GDM1 (cell line): Measurements from ENCODE around the gene DHRS9.
"Not testable (repeated sequence)": the region's sequence is repeated elsewhere in the genome, so short reads cannot be mapped to it uniquely, and the experiment has no call there.

Experiments used
- DNase-seq: peaks from one replicate; lab custom pipeline; 2025; lab: John Stamatoyannopoulos, UW

DHRS9 gene

DNA sequence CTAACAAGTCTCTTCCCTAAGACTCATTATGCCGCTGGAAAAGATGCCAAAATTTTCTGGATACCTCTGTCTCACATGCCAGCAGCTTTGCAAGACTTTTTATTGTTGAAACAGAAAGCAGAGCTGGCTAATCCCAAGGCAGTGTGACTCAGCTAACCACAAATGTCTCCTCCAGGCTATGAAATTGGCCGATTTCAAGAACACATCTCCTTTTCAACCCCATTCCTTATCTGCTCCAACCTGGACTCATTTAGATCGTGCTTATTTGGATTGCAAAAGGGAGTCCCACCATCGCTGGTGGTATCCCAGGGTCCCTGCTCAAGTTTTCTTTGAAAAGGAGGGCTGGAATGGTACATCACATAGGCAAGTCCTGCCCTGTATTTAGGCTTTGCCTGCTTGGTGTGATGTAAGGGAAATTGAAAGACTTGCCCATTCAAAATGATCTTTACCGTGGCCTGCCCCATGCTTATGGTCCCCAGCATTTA is 26.3 kb downstream of the DHRS9 start:
- DNase-seq: peak; percentile 34

GRCh38 chr2:169104848-169105247 is 35.5 kb downstream of the DHRS9 start:
- DNase-seq: no peak

- no peak for DNase-seq
These were observed 36.1 kb downstream of the DHRS9 start for GRCh38 chr2:169105476-169105875.

DNA sequence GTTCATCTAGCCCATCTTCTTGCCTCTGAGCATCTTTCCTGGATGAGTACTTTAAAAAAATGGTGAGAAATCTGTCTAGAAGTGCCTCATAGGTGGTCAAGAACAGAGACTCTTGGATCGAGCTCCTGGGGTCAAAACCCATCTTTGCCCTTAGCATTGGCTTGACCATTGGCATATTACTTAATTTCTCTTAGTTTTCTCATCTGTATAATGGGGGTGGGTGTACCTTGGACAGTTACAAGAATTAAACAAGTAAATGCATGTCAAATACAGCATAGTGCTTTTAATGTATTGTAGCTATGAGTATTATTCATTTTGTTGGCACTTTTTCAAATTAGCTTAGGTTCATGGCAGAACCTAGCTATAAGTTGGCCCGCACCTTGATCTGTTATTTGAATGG is 36.8 kb downstream of the DHRS9 start:
- DNase-seq: no peak

DNA sequence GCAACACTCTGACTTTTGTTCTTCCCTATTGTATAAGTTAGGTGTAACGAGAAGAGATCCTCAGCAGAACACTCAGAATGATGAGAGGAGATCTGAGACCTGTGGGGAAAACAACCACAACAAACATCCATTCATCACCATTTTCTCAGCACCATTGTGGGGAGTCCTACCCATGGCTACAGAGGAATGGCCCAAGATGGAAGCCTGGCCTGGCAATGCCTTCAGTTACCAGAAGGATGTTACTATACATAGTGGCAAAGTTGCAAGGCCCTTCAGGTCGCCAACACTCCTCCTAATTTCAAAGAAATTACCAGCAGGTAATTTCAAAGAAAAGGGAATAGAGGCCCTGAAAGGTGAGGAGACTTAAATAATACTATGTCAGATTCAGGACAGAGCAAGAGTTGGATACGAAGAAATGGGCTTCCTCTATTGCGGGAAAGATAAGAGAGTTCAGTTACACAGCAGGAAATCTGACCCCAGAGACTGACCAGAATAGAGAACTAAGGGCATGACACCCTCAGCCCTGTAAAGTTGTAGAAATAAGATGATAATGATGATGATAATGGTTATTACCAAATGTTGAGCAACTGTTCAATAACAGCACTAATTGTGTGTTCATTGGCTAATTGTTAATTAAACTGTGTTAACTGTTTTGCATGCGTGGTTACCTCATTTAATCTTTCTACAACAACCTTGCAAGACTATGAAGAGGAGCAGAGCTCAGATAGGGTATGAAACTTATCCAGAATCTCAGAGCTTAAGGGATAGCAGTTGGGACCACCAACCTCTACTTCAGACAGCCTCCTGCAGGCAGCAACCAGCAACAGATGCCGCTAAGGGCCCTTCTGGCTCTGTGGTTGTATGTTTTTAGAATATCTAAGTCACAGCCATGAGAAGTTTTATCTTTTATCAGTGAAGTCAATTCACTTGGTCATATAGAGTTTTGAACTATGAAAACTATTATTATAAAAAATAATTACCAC is 37.5 kb downstream of the DHRS9 start:
- peak; percentile 55 for DNase-seq

DNA sequence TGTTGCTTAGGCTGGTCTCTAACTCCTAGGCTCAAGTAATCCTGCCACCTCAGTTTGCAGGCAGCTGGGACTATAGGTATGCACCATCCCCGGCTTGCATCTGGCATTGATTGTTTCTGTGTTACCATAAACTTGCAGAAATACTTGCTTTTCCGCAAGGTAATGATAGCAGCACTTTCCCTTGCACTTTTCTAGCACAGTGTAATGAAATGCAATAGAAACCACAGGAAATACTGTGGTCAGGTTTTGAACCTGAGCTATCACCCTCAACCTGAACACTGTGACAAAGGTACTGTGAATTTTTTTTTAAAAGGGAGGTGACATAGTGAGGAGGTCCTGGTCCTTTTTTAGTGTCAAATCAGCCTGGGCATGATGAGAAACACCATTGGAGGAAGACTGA is 38.3 kb downstream of the DHRS9 start:
- DNase-seq: no peak

DNA sequence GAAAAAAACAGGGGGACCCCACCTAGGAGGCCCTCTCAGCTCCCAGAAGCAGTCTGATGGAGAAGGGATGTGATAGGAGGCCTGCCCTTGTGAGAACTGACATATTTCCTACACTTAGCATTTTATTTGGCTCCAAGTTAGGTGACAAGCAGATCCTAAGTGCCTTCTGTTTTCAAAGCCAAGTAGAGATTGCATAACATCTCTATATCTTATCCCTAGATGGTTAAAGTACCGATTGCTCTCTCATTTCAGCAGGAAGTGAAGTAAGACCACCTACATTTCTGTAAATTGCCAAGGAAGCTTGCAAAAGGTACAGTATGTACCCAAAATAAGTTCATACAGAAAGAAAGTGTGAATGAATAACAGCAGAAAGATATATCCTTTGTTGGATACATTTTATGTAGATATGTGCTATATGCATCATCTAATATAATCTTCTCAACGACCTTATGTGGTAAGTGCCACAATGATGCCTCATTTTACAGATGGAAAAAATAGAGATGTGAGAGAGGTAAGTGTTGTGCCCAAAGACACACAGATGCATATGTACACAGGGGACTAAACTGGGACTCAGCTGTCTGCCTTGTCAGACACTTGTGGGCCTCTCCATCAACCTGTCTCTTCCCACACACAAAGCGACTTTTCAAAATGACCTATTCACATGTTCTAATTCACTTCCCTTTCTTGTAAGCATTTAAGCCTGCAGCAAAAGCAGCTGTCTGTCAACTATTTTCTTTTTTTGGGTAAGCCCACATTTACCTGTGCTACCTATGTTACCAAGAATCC is 38.9 kb downstream of the DHRS9 start:
- no peak for DNase-seq

GRCh38 chr2:169109502-169110409 is 40.4 kb downstream of the DHRS9 start:
- peak; percentile 51 for DNase-seq

DNA sequence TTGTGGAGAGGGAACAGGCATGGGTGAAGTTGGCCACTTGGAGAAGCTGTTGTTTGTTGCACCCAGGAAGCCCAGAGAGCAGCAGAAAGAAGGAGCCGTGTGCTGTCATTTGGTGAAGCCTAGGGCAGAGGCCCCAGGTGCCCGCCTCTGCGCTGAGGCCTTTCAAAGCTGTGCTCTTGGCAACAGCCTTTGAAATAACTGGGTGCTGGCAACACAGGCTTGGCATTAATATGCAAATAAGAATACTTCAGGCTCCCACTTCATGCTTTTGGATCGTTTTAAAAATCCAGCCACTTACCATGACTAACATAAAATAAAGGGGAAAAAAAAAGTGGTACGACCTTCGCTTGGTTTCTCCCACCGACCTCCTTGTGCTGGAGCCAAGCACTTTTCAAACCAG is 41.1 kb downstream of the DHRS9 start:
- no peak for DNase-seq

- DNase-seq: peak; percentile 52
These were observed 41.6 kb downstream of the DHRS9 start for GRCh38 chr2:169110916-169111315.

GRCh38 chr2:169112841-169113240 is 43.5 kb downstream of the DHRS9 start:
- no peak for DNase-seq

GRCh38 chr2:169114056-169114455 is 44.7 kb downstream of the DHRS9 start:
- DNase-seq: no peak

DNA sequence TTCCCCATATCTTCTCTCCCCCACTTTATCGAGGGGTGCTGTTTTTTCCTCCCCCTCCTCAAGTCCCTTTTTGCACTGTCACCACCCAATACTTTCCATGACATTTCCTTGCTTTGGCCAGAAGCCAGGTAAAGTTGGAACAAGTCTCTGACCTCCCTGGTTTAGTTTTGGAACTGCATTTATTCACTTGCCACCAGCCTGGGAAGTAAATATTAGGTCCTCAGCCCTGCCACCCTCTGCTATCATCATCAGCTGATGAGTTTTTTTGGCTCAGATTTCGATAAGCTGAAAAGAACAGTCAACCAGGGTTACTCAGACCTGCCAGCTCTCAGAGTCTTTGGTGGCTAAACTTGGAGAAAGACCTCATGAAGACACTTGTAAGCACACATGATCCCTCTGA is 47.0 kb downstream of the DHRS9 start:
- DNase-seq: no peak

GRCh38 chr2:169116993-169117392 is 47.6 kb downstream of the DHRS9 start:
- DNase-seq: no peak

GRCh38 chr2:169118060-169118459 is 48.7 kb downstream of the DHRS9 start:
- no peak for DNase-seq

GRCh38 chr2:169119123-169119760 is 49.9 kb downstream of the DHRS9 start:
- DNase-seq: no peak

GRCh38 chr2:169119851-169120250 is 50.5 kb downstream of the DHRS9 start:
- no peak for DNase-seq

DNA sequence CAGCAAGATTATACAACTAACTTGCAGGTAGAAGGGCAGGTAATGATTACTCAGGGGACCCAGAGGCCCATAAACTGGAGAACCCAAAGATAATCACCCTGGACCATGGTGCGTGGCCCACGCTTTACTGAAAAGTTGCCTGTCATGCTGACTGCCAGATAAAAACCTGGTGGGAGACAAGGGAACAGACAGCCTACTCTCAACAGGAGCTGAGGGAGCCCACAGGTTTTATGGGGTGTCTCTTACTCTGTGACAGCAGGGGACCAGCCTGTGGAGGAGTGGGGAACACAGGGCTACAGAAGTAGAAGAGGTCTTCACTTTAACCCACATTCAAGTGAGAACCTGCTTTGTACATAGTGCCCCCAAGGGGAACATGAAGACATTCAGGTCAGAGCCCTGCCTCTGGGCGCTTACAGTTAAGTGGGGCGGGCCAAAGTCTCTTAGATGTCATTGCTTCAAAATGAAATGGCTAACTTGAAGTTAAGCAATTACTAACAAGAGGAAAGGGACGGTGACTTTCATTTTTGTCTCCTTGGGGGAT is 60.4 kb downstream of the DHRS9 start:
- DNase-seq: no peak

DNA sequence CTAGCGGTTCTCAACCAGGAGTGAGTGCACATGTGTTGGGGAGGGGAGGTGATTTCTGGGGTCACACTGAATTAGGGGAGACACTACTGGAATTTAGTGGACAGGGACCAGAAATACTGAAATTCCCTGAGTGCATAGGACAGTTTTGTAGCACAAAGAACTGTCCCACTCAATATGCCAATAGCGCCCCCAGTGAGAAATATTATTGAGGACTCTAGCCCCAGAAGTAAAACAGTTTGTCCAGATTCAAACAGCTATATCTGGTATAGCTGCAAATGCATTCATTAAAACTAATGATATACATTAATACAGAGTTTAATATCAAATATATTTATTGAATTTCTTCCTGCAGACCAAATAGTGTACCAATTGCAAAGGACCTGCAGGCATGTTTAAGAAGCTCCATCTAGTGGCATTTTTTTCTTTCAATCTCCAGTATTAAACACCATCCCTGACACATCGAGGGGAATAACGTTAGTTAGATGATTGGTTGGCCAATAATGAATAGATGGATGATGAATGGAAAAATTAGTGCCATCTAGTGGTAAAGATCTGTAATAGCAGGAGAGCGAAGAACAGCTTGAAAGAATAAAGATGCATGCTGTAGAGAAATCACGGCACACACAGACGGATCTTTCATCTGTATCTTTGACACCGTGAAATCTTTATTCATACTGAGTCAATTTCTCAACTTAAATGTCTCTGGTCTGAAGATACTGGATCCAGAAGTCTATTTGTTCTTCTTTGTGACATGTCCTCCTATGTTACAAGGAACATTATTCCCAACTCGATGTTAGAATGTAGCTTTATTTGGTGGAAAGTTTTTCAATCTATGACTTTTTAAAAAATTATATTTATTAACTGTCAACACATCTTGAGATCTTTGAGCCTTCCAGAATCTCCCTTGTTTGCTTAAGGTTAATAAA is 62.5 kb downstream of the DHRS9 start:
- DNase-seq: peak; percentile 13

DNA sequence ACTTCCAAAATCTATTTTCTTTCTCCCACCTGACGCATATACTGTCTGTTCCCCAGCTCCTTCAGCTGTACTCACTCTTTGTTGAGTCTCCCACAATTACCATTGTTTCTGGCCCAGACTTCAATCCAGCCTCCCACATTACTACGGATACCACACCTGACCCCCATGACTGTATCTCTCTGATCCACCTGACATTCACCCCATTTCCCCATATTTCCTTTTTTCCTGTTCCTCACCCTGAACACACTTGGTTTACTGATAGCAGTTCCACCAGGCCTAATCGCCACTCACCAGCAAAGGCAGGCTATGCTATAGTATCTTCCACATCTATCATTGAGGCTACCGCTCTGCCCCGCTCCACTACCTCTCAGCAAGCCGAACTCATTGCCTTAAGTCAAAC is 64.9 kb downstream of the DHRS9 start:
- DNase-seq: not testable (repeated sequence)
